SK-N-SH (cell line): Measurements from ENCODE around the gene GIT2. TPM values are rescaled to one million over a fixed set of nuclear protein-coding genes. Genes with fewer than 3 reads are reported as not detected.
A peak's percentile ranks its signal among the peaks of the same experiment; 100 is the strongest.

Source experiments
- CTCF ChIA-PET: fragments of 300-600, 350-600 bp; formaldehyde crosslinking; extraction: SDS; loops from one replicate; lab custom pipeline; 2021; lab: Yijun Ruan, JAX
- POLR2A ChIA-PET: fragments of 350-600 bp; sonication (Branson Sonifier 250); formaldehyde crosslinking; extraction: SDS; loops from one replicate; lab custom pipeline; 2020; ENCODE audit warnings: antibody characterized with exemption, inconsistent platforms; lab: Yijun Ruan, JAX
- DNase-seq: peaks from one replicate; pipeline ENCODE4 v3.0.0; 2012
- H2AFZ ChIP-seq: fragments of 200-600 bp; sonication (generic); 2 replicates; pipeline ENCODE4 v1.8.1; 2016; ENCODE audit warnings: antibody characterized with exemption, mild to moderate bottlenecking, low read depth
- H3F3A ChIP-seq: fragments of 200-600 bp; sonication (generic); replicated peaks from 2 replicates; pipeline ENCODE3; 2016; ENCODE audit warnings: antibody characterized with exemption, mild to moderate bottlenecking; ENCODE audit not compliant: insufficient read depth
- H3K27ac ChIP-seq, 2 experiments: fragments of 200-500 bp in 1 of 2; fragments of 200-600 bp in 1 of 2; sonication (Bioruptor generic) in 1 of 2; sonication (generic), shearing (Covaris generic) in 1 of 2; 2 replicates each; pipeline versions ENCODE4 v1.5.1 to v1.6.1; 2014 to 2016; ENCODE audit warnings: low read depth in 2 of 2, inconsistent platforms in 1 of 2, low read length in 1 of 2, mild to moderate bottlenecking in 1 of 2, mixed read lengths in 1 of 2
- H3K27me3 ChIP-seq: fragments of 200-600 bp; sonication (generic), shearing (Covaris generic); 2 replicates; pipeline ENCODE4 v1.6.1; 2016; ENCODE audit warnings: mixed run types; ENCODE audit not compliant: insufficient read depth
- H3K36me3 ChIP-seq, 2 experiments: fragments of 200-500 bp in 1 of 2; fragments of 200-600 bp in 1 of 2; sonication (Bioruptor generic) in 1 of 2; sonication (generic) in 1 of 2; replicated peaks in 1 of 2; 2 replicates each; pipeline versions ENCODE3 to v1.5.1; 2014 to 2016; ENCODE audit warnings: low read length in 1 of 2, mild to moderate bottlenecking in 1 of 2; ENCODE audit not compliant: insufficient read depth in 2 of 2, control insufficient read depth in 1 of 2
- H3K4me1 ChIP-seq, 2 experiments: fragments of 200-500 bp in 1 of 2; fragments of 200-600 bp in 1 of 2; sonication (Bioruptor generic) in 1 of 2; sonication (generic), shearing (Covaris generic) in 1 of 2; 2 replicates each; pipeline versions ENCODE4 v1.5.1 to v1.6.1; 2014 to 2016; ENCODE audit warnings: low read depth in 1 of 2, low read length in 1 of 2, mixed run types in 1 of 2; ENCODE audit not compliant: insufficient read depth in 2 of 2, control insufficient read depth in 1 of 2
- H3K4me2 ChIP-seq: fragments of 200-600 bp; sonication (generic), shearing (Covaris generic); 2 replicates; pipeline ENCODE4 v1.6.1; 2017; ENCODE audit warnings: mixed run types
- H3K4me3 ChIP-seq, 2 experiments: fragments of 200-500 bp in 1 of 2; fragments of 200-600 bp in 1 of 2; sonication (Bioruptor generic) in 1 of 2; sonication (generic), shearing (Covaris generic) in 1 of 2; 2 replicates each; pipeline versions ENCODE4 v1.5.1 to v1.8.1; 2014 to 2016; ENCODE audit warnings: low read depth in 2 of 2, inconsistent platforms in 1 of 2, low read length in 1 of 2, mild to moderate bottlenecking in 1 of 2, mixed read lengths in 1 of 2, moderate library complexity in 1 of 2
- H3K79me2 ChIP-seq: fragments of 200-600 bp; sonication (generic); 2 replicates; pipeline ENCODE4 v1.8.1; 2017; ENCODE audit warnings: mild to moderate bottlenecking; ENCODE audit not compliant: insufficient read depth
- H3K9ac ChIP-seq: fragments of 200-600 bp; sonication (generic); 2 replicates; pipeline ENCODE4 v1.6.1; 2017; ENCODE audit warnings: mixed run types
- H3K9me2 ChIP-seq: fragments of 200-600 bp; sonication (generic); 2 replicates; pipeline ENCODE4 v1.6.1; 2017; ENCODE audit warnings: mixed run types
- H3K9me3 ChIP-seq: fragments of 200-600 bp; sonication (generic); 2 replicates; pipeline ENCODE4 v1.6.1; 2017; ENCODE audit warnings: mixed run types, mild to moderate bottlenecking, moderate library complexity
- H4K20me1 ChIP-seq: fragments of 200-600 bp; sonication (generic); 2 replicates; pipeline ENCODE4 v1.6.1; 2017; ENCODE audit warnings: mild to moderate bottlenecking, mixed run types; ENCODE audit not compliant: insufficient read depth
- EP300 ChIP-seq, 2 experiments: IDR thresholded peaks; 2 replicates each; pipeline versions ENCODE4 v1.4.0 to v1.6.1; 2012; ENCODE audit warnings: borderline replicate concordance in 1 of 2, low read depth in 1 of 2, low read length in 1 of 2
- FOSL2 ChIP-seq: IDR thresholded peaks from 2 replicates; pipeline ENCODE4 v1.4.0; 2012; ENCODE audit warnings: low read depth, mild to moderate bottlenecking, moderate library complexity, borderline replicate concordance
- FOXJ3 ChIP-seq: sonication (generic); formaldehyde crosslinking; IDR thresholded peaks from 2 replicates; pipeline ENCODE4 v1.5.1; 2020; ENCODE audit warnings: mild to moderate bottlenecking, missing genetic modification reagents
- MXI1 ChIP-seq: IDR thresholded peaks from 2 replicates; pipeline ENCODE4 v1.6.1; 2012; ENCODE audit warnings: mild to moderate bottlenecking, low read depth, low read length, improper control_type of control experiment
- NFIC ChIP-seq: IDR thresholded peaks from 2 replicates; pipeline ENCODE4 v1.4.0; 2012; ENCODE audit warnings: borderline replicate concordance
- RAD21 ChIP-seq: IDR thresholded peaks from 2 replicates; pipeline ENCODE4 v1.6.1; 2012; ENCODE audit warnings: mild to moderate bottlenecking, low read length
- REST ChIP-seq: IDR thresholded peaks from 2 replicates; pipeline ENCODE4 v1.6.1; 2012; ENCODE audit warnings: mild to moderate bottlenecking, low read depth, low read length, moderate library complexity
- SMC3 ChIP-seq: IDR thresholded peaks from 2 replicates; pipeline ENCODE4 v1.6.1; 2012; ENCODE audit warnings: low read depth, low read length, improper control_type of control experiment
- TEAD4 ChIP-seq: IDR thresholded peaks from 2 replicates; pipeline ENCODE4 v1.4.0; 2012; ENCODE audit warnings: mild to moderate bottlenecking, borderline replicate concordance; ENCODE audit not compliant: insufficient read depth
- WGBS: methylation state at CpG from one replicate; pipeline ENCODE4 v1.1.6; 2017; ENCODE audit warnings: low lambda C conversion rate; 5-methylcytosine and 5-hydroxymethylcytosine counted together
- polyA plus RNA-seq, 3 experiments: library from polyadenylated mRNA; depleted of rRNA; stranded (reverse); fragments of >200 nt; gene quantifications; 2 replicates each; pipeline ENCODE4 v1.2.3, GENCODE V29; 2012
- TF ChIP-seq, protein P1 (sequence below): fragments of 200-600 bp; sonication (generic); IDR thresholded peaks from 2 replicates; pipeline ENCODE4 v1.6.1; 2017; ENCODE audit warnings: antibody characterized with exemption, mild to moderate bottlenecking, moderate library complexity

Gene GIT2
- polyA plus RNA-seq, 1 of the 3 experiments (the other 2 are of a cell fraction): 21.2 TPM

DNA sequence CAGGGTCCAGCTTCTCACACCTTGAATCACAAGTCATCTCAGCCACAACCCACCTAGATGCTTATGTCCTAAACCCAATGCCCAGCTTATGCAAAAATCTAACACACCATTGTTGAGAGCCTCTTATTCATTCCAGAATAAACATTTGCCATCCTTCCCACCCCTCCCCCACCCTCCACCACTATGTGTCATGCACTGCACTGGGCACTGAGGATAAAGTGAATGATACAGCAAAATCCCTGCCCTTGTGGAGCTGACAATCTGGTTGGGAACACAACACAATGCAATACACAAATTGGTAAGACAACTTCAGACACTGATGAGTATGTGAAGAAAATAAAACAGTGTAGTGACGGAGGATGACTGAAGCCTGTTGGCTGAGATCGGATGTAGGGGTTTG is 114.4 kb downstream of the GIT2 start (continued):
- no peak for TF ChIP-seq RAD21
- TF ChIP-seq FOSL2: no peak
- no peak for TF ChIP-seq FOXJ3 (CRISPR knock-in tag)
- no peak for TF ChIP-seq NFIC
- TF ChIP-seq EP300 (IDR thresholded peaks at IDR 0.05; ENCODE audit: borderline replicate concordance in 1 of 2, low read depth in 1 of 2, low read length in 1 of 2): no peak

- no peak overlapping the region; a peak in 1 of 4 replicates for H3K27ac ChIP-seq
- no peaks in the 10 kb centered on the region for H3K36me3 ChIP-seq
- H3K4me3 ChIP-seq: peak overlapping the region; percentile 79 to 82
- ChIA-PET POLR2A (no interaction called here), CTCF (interaction anchor here (0.6 to 3.2 kb wide), 9 partner anchors 19 to 1126 kb away, joined by 3 to 17 read pairs (median 4); partner anchors contain the start of genes MMAB, MVK and TCHP)
- peaks cover 0 to 17% of the 10 kb centered on the region in 2 experiments; a peak in 1 of 4 replicates for H3K4me1 ChIP-seq
- H3K27me3 ChIP-seq: no peaks in the 10 kb centered on the region
- no peaks in the 10 kb centered on the region for H3F3A ChIP-seq
- H4K20me1 ChIP-seq: no peaks in the 10 kb centered on the region; the same call in 1 of the 2 replicates
- TF ChIP-seq REST (peak; percentile 63; the same call in 1 of the 2 replicates), TEAD4 (no peak)
- H3K79me2 ChIP-seq: peaks cover 39% of the 10 kb centered on the region
- peak overlapping the region; percentile 85 for H2AFZ ChIP-seq
- 10% methylated on average over 9 of the region's 9 CpGs for WGBS
- no peak for DNase-seq
- H3K4me2 ChIP-seq: peak overlapping the region; percentile 89
- H3K9me2 ChIP-seq: no peaks in the 10 kb centered on the region
- no peaks in the 10 kb centered on the region for H3K9me3 ChIP-seq
- H3K9ac ChIP-seq: peak overlapping the region; percentile 48; the same call in 1 of the 2 replicates
Measured at GRCh38 chr12:109880938-109881337, 115.2 kb downstream of the GIT2 start.

DNA sequence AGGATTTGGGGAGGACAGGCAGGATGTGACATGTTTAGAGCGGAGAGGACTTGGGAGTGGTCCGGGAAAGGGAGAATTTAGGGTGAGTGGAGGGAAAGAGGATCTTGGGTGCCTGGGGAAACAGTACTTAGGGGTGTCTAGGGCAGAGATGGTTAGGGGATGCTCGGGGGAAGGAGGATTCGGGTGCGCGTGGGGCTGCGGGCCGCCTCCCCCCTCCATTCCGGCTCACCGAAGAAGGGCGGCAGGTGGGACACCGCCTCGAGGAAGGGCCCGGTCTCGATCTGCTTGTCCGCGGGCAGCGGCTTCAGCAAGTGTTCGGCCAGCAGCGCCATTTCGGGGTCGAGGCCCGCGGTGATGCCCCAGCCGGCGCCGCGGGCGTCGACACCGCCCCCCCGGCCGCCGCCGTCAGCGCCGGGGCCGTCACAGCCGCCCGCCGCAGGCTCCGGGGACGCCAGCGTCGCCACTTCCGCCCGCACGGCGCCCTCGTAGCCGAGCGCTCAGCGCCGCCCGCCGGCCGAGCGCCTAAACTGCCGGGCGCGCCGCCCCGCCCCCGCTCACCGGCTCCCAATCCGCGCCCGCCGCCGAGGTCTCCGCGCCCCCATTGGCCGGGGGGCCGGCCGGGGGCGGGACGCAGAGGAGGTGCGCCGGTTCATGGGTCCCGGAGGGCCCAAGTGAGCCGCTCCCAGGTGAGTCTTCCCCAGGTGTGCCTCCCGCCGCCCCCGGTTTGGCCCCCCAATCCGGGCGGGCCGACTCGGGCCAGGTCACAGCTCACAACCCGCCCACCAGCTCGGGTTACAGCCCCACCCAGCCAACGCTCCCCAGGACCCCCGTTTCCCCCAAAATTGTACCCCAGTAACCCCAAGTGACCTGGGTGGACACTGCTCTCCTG is 115.9 kb downstream of the GIT2 start, which contains the start of gene GLTP:
Gene GLTP (minus strand): TSS at position 499 of the 889 bp plus-strand sequence. CDS start 167 bp downstream, at position 332.
- Histone ChIP-seq H3K4me3 (peak within 1 kb of the TSS; percentile 79 to 82), H4K20me1 (no peaks in the 10 kb centered on the region; the same call in 1 of the 2 replicates), H3K9ac (peak within 1 kb of the TSS; percentile 70), H3K4me1 (peaks cover 0 to 19% of the 10 kb centered on the region in 2 experiments; a peak in 1 of 4 replicates), H3F3A (no peaks in the 10 kb centered on the region), H3K4me2 (peak within 1 kb of the TSS; percentile 92), H3K79me2 (peaks cover 43% of the 10 kb centered on the region), H3K36me3 (no peaks in the 10 kb centered on the region), H3K27ac (peak within 1 kb of the TSS in 1 of 2 experiments; percentile 75; a peak in 1 of 4 replicates), H2AFZ (peak within 1 kb of the TSS; percentile 85), H3K27me3 (no peaks in the 10 kb centered on the region), H3K9me3 (no peaks in the 10 kb centered on the region), H3K9me2 (no peaks in the 10 kb centered on the region)
- ChIA-PET CTCF (interaction anchor here (0.6 to 3.9 kb wide), 11 partner anchors 20 to 1127 kb away, joined by 3 to 26 read pairs (median 4); partner anchors contain the start of genes MMAB, MVK and TCHP), POLR2A (no interaction called here)
- WGBS: 3% methylated on average over 16 of the region's 92 CpGs
- DNase-seq: peak; percentile 99
- peak; percentile 52; the same call in 1 of the 2 replicates for TF ChIP-seq MXI1
- no peak for TF ChIP-seq TEAD4
- TF ChIP-seq, protein P1, sequence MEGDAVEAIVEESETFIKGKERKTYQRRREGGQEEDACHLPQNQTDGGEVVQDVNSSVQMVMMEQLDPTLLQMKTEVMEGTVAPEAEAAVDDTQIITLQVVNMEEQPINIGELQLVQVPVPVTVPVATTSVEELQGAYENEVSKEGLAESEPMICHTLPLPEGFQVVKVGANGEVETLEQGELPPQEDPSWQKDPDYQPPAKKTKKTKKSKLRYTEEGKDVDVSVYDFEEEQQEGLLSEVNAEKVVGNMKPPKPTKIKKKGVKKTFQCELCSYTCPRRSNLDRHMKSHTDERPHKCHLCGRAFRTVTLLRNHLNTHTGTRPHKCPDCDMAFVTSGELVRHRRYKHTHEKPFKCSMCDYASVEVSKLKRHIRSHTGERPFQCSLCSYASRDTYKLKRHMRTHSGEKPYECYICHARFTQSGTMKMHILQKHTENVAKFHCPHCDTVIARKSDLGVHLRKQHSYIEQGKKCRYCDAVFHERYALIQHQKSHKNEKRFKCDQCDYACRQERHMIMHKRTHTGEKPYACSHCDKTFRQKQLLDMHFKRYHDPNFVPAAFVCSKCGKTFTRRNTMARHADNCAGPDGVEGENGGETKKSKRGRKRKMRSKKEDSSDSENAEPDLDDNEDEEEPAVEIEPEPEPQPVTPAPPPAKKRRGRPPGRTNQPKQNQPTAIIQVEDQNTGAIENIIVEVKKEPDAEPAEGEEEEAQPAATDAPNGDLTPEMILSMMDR: 0 out of 2 replicates have a peak, but pooled peaks have one; percentile 35
- peak; percentile 60 for TF ChIP-seq SMC3
- TF ChIP-seq REST: no peak
